GM23338 (cell line): ENCODE results near the gene CSPG5. TPM values are rescaled to one million over a fixed set of nuclear protein-coding genes. Genes with fewer than 3 reads are reported as not detected.

Experiments
- CREB1 ChIP-seq: fragments of 250-450 bp; sonication (Bioruptor Pico); IDR thresholded peaks from 2 replicates; pipeline ENCODE4 v1.5.0; 2020; ENCODE audit warnings: low read depth, mild to moderate bottlenecking, moderate library complexity
- CTCF ChIP-seq, 2 experiments: fragments of 200-600 bp in 1 of 2; sonication (generic) in 1 of 2; conservative IDR thresholded peaks; 2 replicates each; pipeline versions ENCODE4 v1.5.1 to v1.6.1; 2016 to 2017; ENCODE audit warnings: antibody characterized with exemption in 2 of 2, low read depth in 2 of 2, mild to moderate bottlenecking in 2 of 2, moderate library complexity in 1 of 2
- ETS1 ChIP-seq: IDR thresholded peaks from 2 replicates; pipeline ENCODE4 v1.6.1; 2016; ENCODE audit warnings: antibody characterized with exemption
- EZH2phosphoT487 ChIP-seq: fragments of 200-600 bp; sonication (generic); IDR thresholded peaks from one replicate; pipeline ENCODE4 v1.8.1; 2018; ENCODE audit warnings: antibody characterized with exemption; ENCODE audit not compliant: unreplicated experiment
- STAT1 ChIP-seq: IDR thresholded peaks from one replicate; pipeline ENCODE4 v1.6.1; 2016; ENCODE audit warnings: antibody characterized with exemption; ENCODE audit not compliant: unreplicated experiment
- ZNF114 ChIP-seq: fragments of 250-450 bp; sonication (Bioruptor Pico); IDR thresholded peaks from 2 replicates; pipeline ENCODE4 v1.5.0; 2020; ENCODE audit warnings: mild to moderate bottlenecking, moderate library complexity
- ZNF331 ChIP-seq: fragments of 250-450 bp; sonication (Bioruptor Pico); IDR thresholded peaks from 2 replicates; pipeline ENCODE4 v1.5.0; 2020; ENCODE audit warnings: low read depth, mild to moderate bottlenecking, moderate library complexity
- ZNF462 ChIP-seq: fragments of 250-450 bp; sonication (Bioruptor Pico); IDR thresholded peaks from 2 replicates; pipeline ENCODE4 v1.5.0; 2020; ENCODE audit warnings: mild to moderate bottlenecking, moderate library complexity
- polyA plus RNA-seq: library from polyadenylated mRNA; unstranded; fragments of >200 nt; fragmentation: Nextera tagmentation; extraction: Ambion mirVana; gene quantifications from 2 replicates; pipeline ENCODE4 v1.2.1, GENCODE V29; 2016
- total RNA-seq: library from RNA; depleted of rRNA; stranded (reverse); fragments of >200 nt; shearing (Covaris generic); gene quantifications from 2 replicates; pipeline ENCODE4 v1.2.3, GENCODE V29; 2014

CSPG5 gene
- total and polyA plus RNA-seq, 2 experiments from 2014 or later = 0.86 to 4.3 TPM

- TF ChIP-seq ZNF462 (CRISPR knock-in tag) = no peak
- no peak for TF ChIP-seq ZNF331 (CRISPR knock-in tag)
- no peak for TF ChIP-seq CTCF (conservative IDR thresholded peaks at IDR 0.05; ENCODE audit: low read depth in 2 of 2)
- no peak for TF ChIP-seq STAT1
- TF ChIP-seq EZH2phosphoT487 = no peak
- no peak for TF ChIP-seq CREB1 (CRISPR knock-in tag)
- TF ChIP-seq ZNF114 = no peak
- no peak for TF ChIP-seq ETS1
These were observed 42.3 kb downstream of the CSPG5 start (continued) for GRCh38 chr3:47536221-47536891.
